Stimulated activated CD8-positive, alpha-beta memory T cell treated with anti-CD3 and anti-CD28 coated beads, Interleukin-12 subunit alpha, Interleukin-12 subunit beta, amount 100 ng/mL, for 24 hours (primary cell): ENCODE measurements around the gene DOCK8.

Experiments
- DNase-seq: peaks from one replicate; pipeline ENCODE4 v3.0.0-alpha.2; 2020; ENCODE audit errors: extremely low read depth

Gene DOCK8

GRCh38 chr9:459491-460444, 245.1 kb downstream of the DOCK8 start:
- DNase-seq, result no peak

- no peak for DNase-seq
Observed at GRCh38 chr9:462121-462520, 247.5 kb downstream of the DOCK8 start.

- no peak for DNase-seq
Observed at GRCh38 chr9:462606-463005, 247.9 kb downstream of the DOCK8 start.

- DNase-seq, result no peak
Observed at GRCh38 chr9:463455-464171, 248.9 kb downstream of the DOCK8 start.

GRCh38 chr9:466747-467146, 252.1 kb downstream of the DOCK8 start:
- DNase-seq, result no peak

GRCh38 chr9:468766-469426, 254.2 kb downstream of the DOCK8 start:
- DNase-seq, result no peak

- peak; percentile 53 for DNase-seq
Observed at GRCh38 chr9:469672-470551, 255.2 kb downstream of the DOCK8 start.

- no peak for DNase-seq
Observed at GRCh38 chr9:470552-471194, 256.0 kb downstream of the DOCK8 start.

- no peak for DNase-seq
Observed at GRCh38 chr9:471320-471719, 256.7 kb downstream of the DOCK8 start.

GRCh38 chr9:472479-473075, 257.9 kb downstream of the DOCK8 start:
- no peak for DNase-seq

GRCh38 chr9:477193-477592, 262.5 kb downstream of the DOCK8 start:
- no peak for DNase-seq

- DNase-seq, result no peak
Observed at GRCh38 chr9:479304-479970, 264.8 kb downstream of the DOCK8 start.

- DNase-seq, result no peak
Observed at GRCh38 chr9:479971-480350, 265.3 kb downstream of the DOCK8 start.

- DNase-seq, result no peak
Observed at GRCh38 chr9:482739-483138, 268.1 kb downstream of the DOCK8 start.

GRCh38 chr9:486156-486555, 271.5 kb downstream of the DOCK8 start:
- no peak for DNase-seq

GRCh38 chr9:487429-487828, 272.8 kb downstream of the DOCK8 start:
- DNase-seq, result no peak

- DNase-seq, result no peak
Observed at GRCh38 chr9:488448-488847, 273.8 kb downstream of the DOCK8 start.

- no peak for DNase-seq
Observed at GRCh38 chr9:489198-490197, 274.8 kb downstream of the DOCK8 start.

- DNase-seq, result no peak
Observed at GRCh38 chr9:494764-495163, 280.1 kb downstream of the DOCK8 start.
